Measurements from ENCODE around the gene WNT5B.

WNT5B gene

DNA sequence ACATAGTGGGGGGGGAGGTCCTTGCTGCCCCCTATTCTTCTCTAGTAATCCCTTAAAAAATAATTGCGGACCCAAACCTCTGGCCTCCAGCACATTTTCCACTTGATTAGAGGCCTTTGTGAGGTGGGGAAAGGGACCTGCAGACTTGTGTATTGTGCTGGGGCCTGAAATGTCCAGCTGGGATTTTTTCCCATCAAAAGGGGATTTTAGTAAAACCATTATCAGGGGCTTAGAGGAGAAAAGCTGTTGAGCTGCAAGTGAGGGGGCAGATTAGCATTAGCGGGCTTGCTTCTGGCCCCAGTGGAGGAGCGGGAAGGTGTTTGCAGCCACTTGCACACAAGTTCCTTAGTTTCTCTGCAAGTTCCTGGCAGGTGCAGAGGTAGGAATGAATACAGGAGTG, 48.5 kb upstream of the WNT5B start:
- TF ChIP-seq ZNF8 (CRISPR knock-in tag; IDR thresholded peaks at IDR 0.05) (no peak), OSR1 (CRISPR knock-in tag; IDR thresholded peaks at IDR 0.05) (no peak), SNAI2 (CRISPR knock-in tag; IDR thresholded peaks at IDR 0.05) (no peak), GLIS3 (CRISPR knock-in tag; IDR thresholded peaks at IDR 0.05) (no peak), TCF4 (CRISPR knock-in tag; IDR thresholded peaks at IDR 0.05; ENCODE audit: borderline replicate concordance) (no peak), ESRRG (CRISPR knock-in tag; IDR thresholded peaks at IDR 0.05) (no peak), TOX (CRISPR knock-in tag; IDR thresholded peaks at IDR 0.05; ENCODE audit: borderline replicate concordance) (no peak), ISL1 (CRISPR knock-in tag; IDR thresholded peaks at IDR 0.05) (no peak), CSDC2 (CRISPR knock-in tag; IDR thresholded peaks at IDR 0.05) (no peak)
- TF ChIP-seq, protein P1, sequence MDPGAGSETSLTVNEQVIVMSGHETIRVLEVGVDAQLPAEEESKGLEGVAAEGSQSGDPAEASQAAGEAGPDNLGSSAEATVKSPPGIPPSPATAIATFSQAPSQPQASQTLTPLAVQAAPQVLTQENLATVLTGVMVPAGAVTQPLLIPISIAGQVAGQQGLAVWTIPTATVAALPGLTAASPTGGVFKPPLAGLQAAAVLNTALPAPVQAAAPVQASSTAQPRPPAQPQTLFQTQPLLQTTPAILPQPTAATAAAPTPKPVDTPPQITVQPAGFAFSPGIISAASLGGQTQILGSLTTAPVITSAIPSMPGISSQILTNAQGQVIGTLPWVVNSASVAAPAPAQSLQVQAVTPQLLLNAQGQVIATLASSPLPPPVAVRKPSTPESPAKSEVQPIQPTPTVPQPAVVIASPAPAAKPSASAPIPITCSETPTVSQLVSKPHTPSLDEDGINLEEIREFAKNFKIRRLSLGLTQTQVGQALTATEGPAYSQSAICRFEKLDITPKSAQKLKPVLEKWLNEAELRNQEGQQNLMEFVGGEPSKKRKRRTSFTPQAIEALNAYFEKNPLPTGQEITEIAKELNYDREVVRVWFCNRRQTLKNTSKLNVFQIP (CRISPR knock-in tag; IDR thresholded peaks at IDR 0.05; ENCODE audit: borderline replicate concordance, low read depth): no peak
- TF ChIP-seq, protein P2, sequence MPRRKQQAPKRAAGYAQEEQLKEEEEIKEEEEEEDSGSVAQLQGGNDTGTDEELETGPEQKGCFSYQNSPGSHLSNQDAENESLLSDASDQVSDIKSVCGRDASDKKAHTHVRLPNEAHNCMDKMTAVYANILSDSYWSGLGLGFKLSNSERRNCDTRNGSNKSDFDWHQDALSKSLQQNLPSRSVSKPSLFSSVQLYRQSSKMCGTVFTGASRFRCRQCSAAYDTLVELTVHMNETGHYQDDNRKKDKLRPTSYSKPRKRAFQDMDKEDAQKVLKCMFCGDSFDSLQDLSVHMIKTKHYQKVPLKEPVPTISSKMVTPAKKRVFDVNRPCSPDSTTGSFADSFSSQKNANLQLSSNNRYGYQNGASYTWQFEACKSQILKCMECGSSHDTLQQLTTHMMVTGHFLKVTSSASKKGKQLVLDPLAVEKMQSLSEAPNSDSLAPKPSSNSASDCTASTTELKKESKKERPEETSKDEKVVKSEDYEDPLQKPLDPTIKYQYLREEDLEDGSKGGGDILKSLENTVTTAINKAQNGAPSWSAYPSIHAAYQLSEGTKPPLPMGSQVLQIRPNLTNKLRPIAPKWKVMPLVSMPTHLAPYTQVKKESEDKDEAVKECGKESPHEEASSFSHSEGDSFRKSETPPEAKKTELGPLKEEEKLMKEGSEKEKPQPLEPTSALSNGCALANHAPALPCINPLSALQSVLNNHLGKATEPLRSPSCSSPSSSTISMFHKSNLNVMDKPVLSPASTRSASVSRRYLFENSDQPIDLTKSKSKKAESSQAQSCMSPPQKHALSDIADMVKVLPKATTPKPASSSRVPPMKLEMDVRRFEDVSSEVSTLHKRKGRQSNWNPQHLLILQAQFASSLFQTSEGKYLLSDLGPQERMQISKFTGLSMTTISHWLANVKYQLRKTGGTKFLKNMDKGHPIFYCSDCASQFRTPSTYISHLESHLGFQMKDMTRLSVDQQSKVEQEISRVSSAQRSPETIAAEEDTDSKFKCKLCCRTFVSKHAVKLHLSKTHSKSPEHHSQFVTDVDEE (CRISPR knock-in tag; IDR thresholded peaks at IDR 0.05): no peak
- TF ChIP-seq, protein P3, sequence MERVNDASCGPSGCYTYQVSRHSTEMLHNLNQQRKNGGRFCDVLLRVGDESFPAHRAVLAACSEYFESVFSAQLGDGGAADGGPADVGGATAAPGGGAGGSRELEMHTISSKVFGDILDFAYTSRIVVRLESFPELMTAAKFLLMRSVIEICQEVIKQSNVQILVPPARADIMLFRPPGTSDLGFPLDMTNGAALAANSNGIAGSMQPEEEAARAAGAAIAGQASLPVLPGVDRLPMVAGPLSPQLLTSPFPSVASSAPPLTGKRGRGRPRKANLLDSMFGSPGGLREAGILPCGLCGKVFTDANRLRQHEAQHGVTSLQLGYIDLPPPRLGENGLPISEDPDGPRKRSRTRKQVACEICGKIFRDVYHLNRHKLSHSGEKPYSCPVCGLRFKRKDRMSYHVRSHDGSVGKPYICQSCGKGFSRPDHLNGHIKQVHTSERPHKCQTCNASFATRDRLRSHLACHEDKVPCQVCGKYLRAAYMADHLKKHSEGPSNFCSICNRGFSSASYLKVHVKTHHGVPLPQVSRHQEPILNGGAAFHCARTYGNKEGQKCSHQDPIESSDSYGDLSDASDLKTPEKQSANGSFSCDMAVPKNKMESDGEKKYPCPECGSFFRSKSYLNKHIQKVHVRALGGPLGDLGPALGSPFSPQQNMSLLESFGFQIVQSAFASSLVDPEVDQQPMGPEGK (CRISPR knock-in tag; IDR thresholded peaks at IDR 0.05; ENCODE audit: borderline replicate concordance): no peak

DNA sequence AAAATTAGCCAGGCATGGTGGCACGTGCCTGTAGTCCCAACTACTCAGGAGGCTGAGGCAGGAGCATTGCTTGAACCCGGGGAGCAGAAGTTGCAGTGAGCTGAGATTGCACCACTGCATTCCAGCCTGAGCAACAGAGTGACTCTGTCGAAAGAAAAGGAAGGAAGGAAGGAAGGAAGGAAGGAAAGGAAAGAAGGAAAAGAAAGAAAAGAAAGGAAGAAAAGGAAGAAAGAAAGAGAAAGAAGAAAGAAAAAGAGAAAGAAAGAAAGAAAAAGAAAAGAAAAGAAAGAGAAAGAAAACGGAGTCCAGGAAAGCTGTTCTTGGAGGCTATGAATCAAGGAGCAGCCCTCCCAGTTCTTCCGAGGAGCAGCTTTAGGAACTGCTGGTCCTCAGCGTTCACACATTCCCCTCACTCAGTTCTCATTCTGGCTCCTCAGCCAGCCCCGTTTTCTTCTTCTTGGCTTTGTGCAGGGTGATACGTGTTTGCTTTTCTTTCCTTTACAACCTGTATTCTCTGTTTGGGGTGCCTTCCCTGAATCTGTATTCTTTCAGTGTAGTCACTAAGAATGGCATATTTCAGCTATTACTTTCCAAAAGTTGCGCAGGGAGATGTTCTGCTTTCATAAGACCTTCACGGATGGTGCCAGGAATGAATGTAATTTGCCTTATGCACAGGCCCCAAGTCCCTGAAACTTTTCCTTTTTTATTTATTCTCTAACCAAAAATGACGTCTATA, 46.9 kb upstream of the WNT5B start:
- no peak for TF ChIP-seq ZFP30 (CRISPR knock-in tag; IDR thresholded peaks at IDR 0.05)
- TF ChIP-seq PPARA (CRISPR knock-in tag; IDR thresholded peaks at IDR 0.05; ENCODE audit: borderline replicate concordance): no peak
- no peak for TF ChIP-seq ZNF565 (CRISPR knock-in tag; conservative IDR thresholded peaks at IDR 0.05; ENCODE audit: low read depth)
- TF ChIP-seq, protein P4, sequence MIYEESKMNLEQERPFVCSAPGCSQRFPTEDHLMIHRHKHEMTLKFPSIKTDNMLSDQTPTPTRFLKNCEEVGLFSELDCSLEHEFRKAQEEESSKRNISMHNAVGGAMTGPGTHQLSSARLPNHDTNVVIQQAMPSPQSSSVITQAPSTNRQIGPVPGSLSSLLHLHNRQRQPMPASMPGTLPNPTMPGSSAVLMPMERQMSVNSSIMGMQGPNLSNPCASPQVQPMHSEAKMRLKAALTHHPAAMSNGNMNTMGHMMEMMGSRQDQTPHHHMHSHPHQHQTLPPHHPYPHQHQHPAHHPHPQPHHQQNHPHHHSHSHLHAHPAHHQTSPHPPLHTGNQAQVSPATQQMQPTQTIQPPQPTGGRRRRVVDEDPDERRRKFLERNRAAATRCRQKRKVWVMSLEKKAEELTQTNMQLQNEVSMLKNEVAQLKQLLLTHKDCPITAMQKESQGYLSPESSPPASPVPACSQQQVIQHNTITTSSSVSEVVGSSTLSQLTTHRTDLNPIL (CRISPR knock-in tag; IDR thresholded peaks at IDR 0.05; ENCODE audit: low read depth): no peak
- no peak for TF ChIP-seq TOX (CRISPR knock-in tag; IDR thresholded peaks at IDR 0.05; ENCODE audit: borderline replicate concordance)
- TF ChIP-seq ZNF8 (CRISPR knock-in tag; IDR thresholded peaks at IDR 0.05): no peak
- no peak for ATAC-seq

More for the DNA sequence above, 48.5 kb upstream of the WNT5B start:
- ATAC-seq: no peak

DNA sequence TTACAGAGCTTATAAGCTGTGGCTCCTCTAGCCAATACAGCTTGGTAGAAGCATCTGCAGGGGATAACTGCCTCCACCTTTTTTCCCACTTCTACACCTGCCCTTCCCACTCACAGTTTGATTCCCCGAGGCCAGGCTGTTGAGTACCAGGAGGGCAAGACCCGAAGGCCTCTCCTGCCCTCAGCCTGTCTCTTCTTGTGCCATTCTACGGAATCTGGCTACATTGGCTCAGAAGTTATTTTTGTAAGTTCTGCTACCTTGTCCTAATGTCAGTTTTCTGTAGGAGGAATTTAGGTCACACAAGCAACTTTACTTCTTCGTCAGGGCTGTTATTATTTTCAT, 46.4 kb upstream of the WNT5B start:
- TF ChIP-seq ZNF70 (CRISPR knock-in tag; IDR thresholded peaks at IDR 0.05): no peak
- TF ChIP-seq, protein P1 (CRISPR knock-in tag; IDR thresholded peaks at IDR 0.05; ENCODE audit: borderline replicate concordance, low read depth): no peak
- no peak for TF ChIP-seq BACH2 (CRISPR knock-in tag; IDR thresholded peaks at IDR 0.05; ENCODE audit: borderline replicate concordance)
- TF ChIP-seq PPARA (CRISPR knock-in tag; IDR thresholded peaks at IDR 0.05; ENCODE audit: borderline replicate concordance): no peak
- TF ChIP-seq ZFP3 (CRISPR knock-in tag; IDR thresholded peaks at IDR 0.05): no peak
- no peak for TF ChIP-seq SNAI2 (CRISPR knock-in tag; IDR thresholded peaks at IDR 0.05)
- no peak for TF ChIP-seq ARNTL (CRISPR knock-in tag; IDR thresholded peaks at IDR 0.05; ENCODE audit: borderline replicate concordance, low read depth)
- no peak for TF ChIP-seq ESRRG (CRISPR knock-in tag; IDR thresholded peaks at IDR 0.05)
- TF ChIP-seq, protein P2 (CRISPR knock-in tag; IDR thresholded peaks at IDR 0.05): no peak
- TF ChIP-seq RARB (CRISPR knock-in tag; IDR thresholded peaks at IDR 0.05): no peak
- no peak for TF ChIP-seq CSDC2 (CRISPR knock-in tag; IDR thresholded peaks at IDR 0.05)
- no peak for TF ChIP-seq ISL1 (CRISPR knock-in tag; IDR thresholded peaks at IDR 0.05)

More for the DNA sequence above, 46.4 kb upstream of the WNT5B start:
- ATAC-seq: no peak

All from SK-N-SH treated with all-trans-retinoic acid at 6 μM for 48 hours (cell line).